HG03469 (cell line): Measurements from ENCODE around the gene ZNF333.
"Not testable (repeated sequence)": the region's sequence is repeated elsewhere in the genome, so short reads cannot be mapped to it uniquely, and the experiment has no call there.

ENCODE experiments used
- ATAC-seq: cut with Tn5 transposase; IDR thresholded peaks from one replicate; pipeline ENCODE4 v1.9.1; 2021; ENCODE audit warnings: mild to moderate bottlenecking, moderate library complexity, moderate number of reproducible peaks; ENCODE audit not compliant: unreplicated experiment

ZNF333 gene

GRCh38 chr19:14695471-14695870 lies 5.6 kb downstream of the ZNF333 start:
- ATAC-seq = no peak

- no peak for ATAC-seq
These were observed 9.8 kb downstream of the ZNF333 start for GRCh38 chr19:14699641-14700040.

- no peak for ATAC-seq
These were observed 11.0 kb downstream of the ZNF333 start for GRCh38 chr19:14700711-14701375.

GRCh38 chr19:14703833-14704232 lies 14.0 kb downstream of the ZNF333 start:
- no peak for ATAC-seq

GRCh38 chr19:14704450-14704849 lies 14.6 kb downstream of the ZNF333 start:
- no peak for ATAC-seq

DNA sequence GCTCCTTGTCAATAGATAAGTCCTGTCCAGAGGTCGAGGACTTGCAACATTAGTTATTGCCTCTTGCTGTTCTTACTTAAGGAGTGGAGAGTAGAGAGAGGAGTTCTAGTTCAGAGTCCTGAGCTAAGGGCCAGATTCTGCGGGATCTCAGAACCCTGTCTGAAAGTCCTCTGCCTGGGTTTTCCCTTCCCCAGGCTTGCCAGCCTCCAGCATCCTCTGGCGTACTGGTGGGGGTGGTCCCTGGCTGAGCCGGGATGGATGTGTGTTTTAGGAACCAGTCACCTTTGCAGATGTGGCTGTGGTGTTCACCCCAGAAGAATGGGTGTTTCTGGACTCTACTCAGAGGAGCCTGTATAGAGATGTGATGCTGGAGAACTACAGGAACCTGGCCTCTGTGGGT lies 26.0 kb downstream of the ZNF333 start:
- no peak for ATAC-seq

GRCh38 chr19:14718522-14719116 lies 28.8 kb downstream of the ZNF333 start:
- ATAC-seq = no peak

DNA sequence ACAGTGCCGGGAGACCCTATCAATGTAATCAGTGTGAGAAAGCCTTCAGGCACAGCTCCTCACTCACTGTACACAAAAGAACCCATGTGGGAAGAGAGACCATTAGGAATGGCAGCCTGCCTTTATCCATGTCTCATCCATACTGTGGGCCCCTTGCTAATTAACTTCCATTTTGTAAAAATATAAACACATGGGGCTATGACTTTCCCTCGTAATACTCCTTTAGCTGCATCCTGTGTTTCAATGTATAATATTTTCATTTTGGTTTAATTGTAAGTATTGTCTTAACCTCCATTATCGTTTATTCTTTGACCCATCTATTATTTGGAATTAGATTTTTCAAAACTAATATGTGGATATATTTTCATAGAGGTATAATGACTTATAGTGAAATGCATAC lies 29.3 kb downstream of the ZNF333 start:
- no peak for ATAC-seq

GRCh38 chr19:14722127-14722526 lies 32.3 kb downstream of the ZNF333 start:
- no peak for ATAC-seq

DNA sequence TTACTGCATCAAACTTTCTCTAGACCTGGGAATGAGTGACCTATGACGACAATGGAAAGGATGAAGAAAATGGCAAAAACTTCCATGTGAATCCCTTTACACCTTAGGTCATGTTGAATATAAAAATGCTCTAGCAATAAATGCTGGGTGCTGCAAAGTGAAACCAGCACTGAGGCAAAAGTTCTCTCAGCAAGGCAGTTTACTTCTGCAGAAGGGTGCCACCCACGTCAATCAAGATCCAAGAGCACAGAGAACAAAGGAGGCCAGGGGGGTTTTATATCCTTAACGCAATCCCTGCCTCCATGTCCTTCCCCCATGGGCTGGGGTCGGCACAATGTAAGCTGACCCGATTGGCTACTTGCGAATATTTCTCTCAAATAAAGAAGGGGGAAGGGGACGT lies 38.7 kb downstream of the ZNF333 start:
- no peak for ATAC-seq

- no peak for ATAC-seq
These were observed 41.4 kb downstream of the ZNF333 start for GRCh38 chr19:14731200-14731599.

GRCh38 chr19:14732510-14732909 lies 42.7 kb downstream of the ZNF333 start:
- no peak for ATAC-seq

GRCh38 chr19:14733574-14733973 lies 43.7 kb downstream of the ZNF333 start:
- ATAC-seq = no peak

DNA sequence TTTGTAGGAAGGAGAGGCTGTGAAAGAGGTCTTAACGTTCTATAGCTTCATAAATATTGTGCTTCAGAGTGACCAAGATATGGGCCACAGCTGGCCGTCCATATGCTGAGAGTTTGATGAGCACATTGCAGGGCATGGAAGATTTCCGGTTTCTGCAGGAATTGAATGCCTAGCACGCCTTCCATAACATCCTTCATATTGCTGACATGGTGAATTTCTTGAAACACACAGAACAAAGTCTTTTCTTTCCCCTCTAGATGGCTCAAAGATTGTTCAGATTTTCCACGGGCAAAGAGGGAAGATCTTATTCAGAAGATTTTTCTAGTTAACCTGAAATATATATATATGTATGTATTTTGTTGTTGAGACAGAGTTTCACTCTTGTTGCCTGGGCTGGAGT lies 46.1 kb downstream of the ZNF333 start:
- no peak for ATAC-seq

DNA sequence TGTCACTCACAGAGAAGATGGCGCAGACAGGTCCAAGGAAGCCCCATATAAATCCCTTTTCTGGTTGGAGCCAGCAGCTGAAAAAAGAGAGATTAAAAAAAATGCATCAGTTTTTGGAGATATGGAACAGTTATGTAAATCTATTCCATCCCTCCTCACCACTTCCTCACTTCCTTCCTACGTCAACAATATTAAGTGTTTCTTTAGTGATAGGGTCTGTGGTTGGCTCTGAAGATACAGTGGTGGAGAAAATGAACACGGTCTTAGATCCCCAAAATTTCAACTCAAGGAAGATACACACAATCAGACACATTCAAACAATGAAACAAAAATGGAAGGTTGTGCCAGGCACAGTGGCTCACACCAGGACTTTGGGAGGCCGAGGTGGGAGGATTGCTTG lies 57.0 kb downstream of the ZNF333 start:
- no peak for ATAC-seq

GRCh38 chr19:14748601-14749000 lies 58.8 kb downstream of the ZNF333 start:
- no peak for ATAC-seq

- ATAC-seq = no peak
These were observed 69.0 kb downstream of the ZNF333 start for GRCh38 chr19:14758816-14759215.

DNA sequence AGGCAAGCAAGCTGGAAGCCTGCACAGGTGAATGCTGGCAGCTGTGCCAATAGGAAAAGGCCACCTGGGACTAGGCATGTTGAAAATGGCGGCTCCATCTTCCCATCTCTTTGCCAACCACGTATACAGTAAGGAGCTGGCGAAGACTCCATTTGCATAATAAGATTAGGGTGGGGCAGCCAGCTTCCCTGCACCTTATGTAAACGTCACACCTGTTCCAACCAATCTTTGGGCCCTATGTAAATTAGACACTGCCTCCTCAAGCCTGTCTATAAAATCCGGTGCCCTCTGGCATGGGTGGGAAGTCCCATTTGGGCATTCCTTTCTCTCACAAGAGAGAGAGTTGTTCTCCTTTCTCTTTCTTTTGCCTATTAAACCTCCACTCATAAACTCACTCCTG lies 71.8 kb downstream of the ZNF333 start:
- no peak for ATAC-seq

DNA sequence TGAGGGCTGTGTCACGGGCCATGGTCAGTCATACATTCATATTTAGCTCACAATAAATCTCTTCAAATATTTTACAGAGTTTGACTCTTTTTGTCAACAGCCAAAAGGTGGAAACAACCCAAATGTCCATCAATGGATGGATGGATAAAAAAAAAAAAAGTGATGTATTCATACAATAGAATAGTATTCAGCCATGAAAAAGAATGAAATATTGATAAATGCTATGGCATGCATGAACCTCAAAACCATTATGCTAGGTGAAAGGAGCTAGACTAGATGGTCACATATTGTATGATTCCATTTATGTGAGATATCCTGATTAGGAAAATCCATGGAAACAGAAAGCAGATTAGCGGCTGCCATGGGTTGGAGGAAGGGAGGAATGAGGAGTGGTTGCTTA lies 72.3 kb downstream of the ZNF333 start:
- ATAC-seq = no peak

- ATAC-seq = no peak
These were observed 73.8 kb downstream of the ZNF333 start for GRCh38 chr19:14763497-14764145.

DNA sequence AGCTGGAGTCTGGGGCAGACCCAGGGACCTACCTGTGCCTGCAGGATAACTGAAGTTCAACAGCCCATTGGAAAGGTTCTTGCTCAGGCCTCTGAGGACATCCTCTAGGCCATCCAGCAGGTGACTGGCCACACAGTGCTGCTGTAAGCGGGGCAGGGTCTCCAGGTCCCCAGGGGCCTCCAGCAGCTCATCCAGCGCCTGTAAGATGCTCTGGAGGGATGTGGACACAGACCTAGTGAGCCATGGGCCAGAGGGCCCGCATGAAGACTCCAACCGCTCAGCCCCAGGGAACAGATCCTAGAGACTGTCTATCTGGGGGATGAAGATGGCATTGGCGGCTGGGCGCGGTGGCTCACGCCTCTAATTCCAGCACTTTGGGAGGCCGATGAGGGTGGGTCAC lies 74.6 kb downstream of the ZNF333 start:
- ATAC-seq = no peak

- not testable (repeated sequence) for ATAC-seq
These were observed 75.6 kb downstream of the ZNF333 start for GRCh38 chr19:14765403-14765802.
